ENCODE results near the gene PLA2G4F. TPM values are rescaled to one million over a fixed set of nuclear protein-coding genes. Genes with fewer than 3 reads are reported as not detected.

Gene PLA2G4F
- total RNA-seq, 3 donors from 2014 or later (not counting 1 experiment from before 2014, with no cell fraction given), result not detected

GRCh38 chr15:42134617-42135245 is 21.7 kb downstream of the PLA2G4F start:
- Histone ChIP-seq H3K27ac (ENCODE audit: low read length) (no peak overlapping the region), H3K4me1 (ENCODE audit: control insufficient read depth, insufficient read depth, low read length) (no peaks in the 10 kb centered on the region), H3K27me3 (ENCODE audit: control insufficient read depth, insufficient read depth, low read length) (no peaks in the 10 kb centered on the region), H3K9me3 (ENCODE audit: control insufficient read depth, insufficient read depth, low read length) (no peaks in the 10 kb centered on the region), H3K4me3 (ENCODE audit: low read length) (no peak overlapping the region), H3K36me3 (ENCODE audit: control insufficient read depth, insufficient read depth, low read length) (no peaks in the 10 kb centered on the region)
- DNase-seq (no peak), ATAC-seq (no peak)
- H3K9me3 Mint-ChIP-seq, result no peaks in the 10 kb centered on the region
- intact Hi-C loops (cut with micrococcal nuclease), result loop anchor here (5.0 kb wide), 1 partner anchor 147 kb away; no protein-coding TSS in a partner anchor
- no peak overlapping the region for H3K4me3 Mint-ChIP-seq
- H3K4me1 Mint-ChIP-seq, result no peaks in the 10 kb centered on the region
- no peak overlapping the region for H3K27ac Mint-ChIP-seq
- no peaks in the 10 kb centered on the region for H3K36me3 Mint-ChIP-seq
- 95% methylated on average over 5 of the region's 6 CpGs for WGBS (ENCODE audit: insufficient coverage)
- TF ChIP-seq CTCF (IDR thresholded peaks at IDR 0.05), result no peak
- peaks cover 5 to 7% of the 10 kb centered on the region in 2 donors for H3K27me3 Mint-ChIP-seq (ENCODE audit: low read depth in 2 of 2)

DNA sequence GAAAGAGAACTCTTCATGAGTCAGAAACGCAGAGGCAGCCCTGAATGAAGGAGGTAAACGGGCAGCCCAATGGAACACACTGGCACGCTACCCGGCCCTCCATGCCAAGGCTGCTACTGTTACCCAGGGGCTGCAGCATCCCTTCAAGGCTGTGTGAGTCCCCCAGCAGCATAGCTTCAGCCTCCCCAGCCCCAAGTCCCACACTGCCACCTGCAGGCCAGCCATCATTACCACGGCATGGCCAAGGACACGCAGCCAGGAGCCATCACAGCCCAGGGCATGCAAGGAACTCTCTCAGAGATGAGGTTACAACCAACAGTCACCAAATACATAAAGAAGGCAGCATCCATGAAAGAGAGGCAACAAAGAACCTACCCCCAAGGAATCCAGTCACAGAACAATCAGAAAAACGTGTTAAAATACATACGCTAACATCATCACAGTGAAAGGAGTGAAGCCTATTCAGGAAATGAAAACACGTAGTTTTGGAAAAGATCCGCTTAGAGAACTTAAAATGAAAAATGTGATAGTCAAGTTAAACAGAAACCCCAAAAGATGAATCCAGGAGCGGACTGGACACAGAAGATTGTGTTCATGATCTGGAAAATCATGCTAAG is 22.4 kb downstream of the PLA2G4F start:
- intact Hi-C loops (cut with micrococcal nuclease), result no loop called here

DNA sequence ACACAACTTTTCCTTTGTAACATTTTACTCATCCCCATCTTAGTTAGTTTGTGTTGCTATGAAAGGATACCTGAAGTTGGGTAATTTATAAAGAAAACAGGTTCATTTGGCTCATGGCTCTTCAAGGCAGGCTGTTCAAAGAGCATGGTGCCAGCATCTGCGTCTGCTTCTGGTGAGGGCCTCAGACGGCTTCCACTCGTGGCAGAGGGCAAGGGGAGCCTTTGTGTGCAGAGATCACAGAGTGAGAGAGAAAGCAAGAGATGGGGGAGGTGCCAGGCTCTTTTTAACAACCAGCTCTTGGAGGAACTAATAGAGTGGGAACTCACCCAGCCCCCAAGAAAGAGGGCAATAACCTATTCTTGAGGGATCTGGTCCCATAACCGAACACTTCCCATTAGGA is 23.1 kb downstream of the PLA2G4F start:
- no peaks in the 10 kb centered on the region for H3K36me3 Mint-ChIP-seq
- Histone ChIP-seq H3K4me1 (ENCODE audit: control insufficient read depth, insufficient read depth, low read length) (no peaks in the 10 kb centered on the region), H3K27ac (ENCODE audit: low read length) (no peak overlapping the region), H3K36me3 (ENCODE audit: control insufficient read depth, insufficient read depth, low read length) (no peaks in the 10 kb centered on the region), H3K4me3 (ENCODE audit: low read length) (no peak overlapping the region), H3K9me3 (ENCODE audit: control insufficient read depth, insufficient read depth, low read length) (no peaks in the 10 kb centered on the region), H3K27me3 (ENCODE audit: control insufficient read depth, insufficient read depth, low read length) (no peaks in the 10 kb centered on the region)
- no peak overlapping the region for H3K27ac Mint-ChIP-seq
- H3K4me1 Mint-ChIP-seq, result no peaks in the 10 kb centered on the region
- peaks cover 9 to 16% of the 10 kb centered on the region in 2 donors for H3K27me3 Mint-ChIP-seq (ENCODE audit: low read depth in 2 of 2)
- H3K9me3 Mint-ChIP-seq, result no peaks in the 10 kb centered on the region
- no peak overlapping the region for H3K4me3 Mint-ChIP-seq
- DNase-seq (no peak), ATAC-seq (no peak)
- TF ChIP-seq CTCF (IDR thresholded peaks at IDR 0.05), result no peak
- WGBS (ENCODE audit: insufficient coverage), result 90% methylated on average over 3 of the region's 4 CpGs
- intact Hi-C loops (cut with micrococcal nuclease), result no loop called here

More for the DNA sequence above, 22.4 kb downstream of the PLA2G4F start:
- H3K27ac Mint-ChIP-seq, result no peak overlapping the region
- no peak overlapping the region for H3K4me3 Mint-ChIP-seq
- Histone ChIP-seq H3K27me3 (ENCODE audit: control insufficient read depth, insufficient read depth, low read length) (no peaks in the 10 kb centered on the region), H3K4me1 (ENCODE audit: control insufficient read depth, insufficient read depth, low read length) (no peaks in the 10 kb centered on the region), H3K36me3 (ENCODE audit: control insufficient read depth, insufficient read depth, low read length) (no peaks in the 10 kb centered on the region), H3K9me3 (ENCODE audit: control insufficient read depth, insufficient read depth, low read length) (no peaks in the 10 kb centered on the region), H3K4me3 (ENCODE audit: low read length) (no peak overlapping the region), H3K27ac (ENCODE audit: low read length) (no peak overlapping the region)
- no peaks in the 10 kb centered on the region for H3K9me3 Mint-ChIP-seq
- TF ChIP-seq CTCF (IDR thresholded peaks at IDR 0.05), result peak; percentile 31
- WGBS (ENCODE audit: insufficient coverage), result 64% methylated on average over 9 of the region's 11 CpGs
- peaks cover 9 to 13% of the 10 kb centered on the region in 2 donors for H3K27me3 Mint-ChIP-seq (ENCODE audit: low read depth in 2 of 2)
- DNase-seq, result peak in 1 of 2 donors; percentile 56
- H3K4me1 Mint-ChIP-seq, result no peaks in the 10 kb centered on the region
- no peaks in the 10 kb centered on the region for H3K36me3 Mint-ChIP-seq
- ATAC-seq, result peak; percentile 44 to 64 (median 63)

Data from natural killer cell (primary cell).